ENCODE data around the gene POLD2.

DNA sequence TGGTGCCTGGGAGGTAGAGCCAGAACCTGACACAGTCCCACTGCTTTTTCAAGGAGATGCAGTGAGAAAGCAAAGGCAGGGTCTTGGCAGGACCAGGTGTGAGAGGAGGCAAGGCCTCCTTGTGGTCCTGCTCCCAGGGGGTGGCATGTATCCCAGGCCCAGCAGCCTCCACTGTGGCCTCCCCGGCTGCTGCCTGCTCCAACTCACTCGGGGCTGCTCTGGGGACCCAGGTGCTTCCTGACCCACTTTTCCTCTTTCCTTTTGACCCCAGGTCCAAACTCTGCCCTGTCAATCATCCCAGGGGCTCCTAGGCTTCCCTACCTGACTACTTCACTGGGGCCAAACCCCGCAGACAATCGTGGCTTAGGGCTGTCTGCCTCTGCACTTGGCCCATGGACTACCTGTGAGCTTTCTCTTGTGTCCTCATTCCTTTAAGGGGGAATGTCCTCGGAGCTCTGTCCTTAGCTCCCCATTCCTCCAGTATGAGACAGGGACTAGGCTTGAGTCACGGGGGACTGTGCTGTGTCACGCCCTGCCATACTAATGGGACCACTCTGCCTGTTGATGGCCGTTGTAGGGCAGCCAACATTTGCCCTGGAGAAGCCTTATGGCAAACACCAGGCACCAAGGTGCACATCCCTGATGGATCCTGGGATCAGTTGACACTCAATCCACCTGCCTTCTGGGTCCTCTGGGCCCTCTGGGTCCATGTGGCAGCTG lies 20.3 kb downstream of the POLD2 start:
- TF ChIP-seq CTCF (conservative IDR thresholded peaks at IDR 0.05; ENCODE audit: low read depth, low read length) (no peak), POLR2A (IDR thresholded peaks at IDR 0.05; ENCODE audit: low read depth, low read length) (no peak), MAZ (IDR thresholded peaks at IDR 0.05; ENCODE audit: borderline replicate concordance, low read depth, low read length) (no peak), RAD21 (IDR thresholded peaks at IDR 0.05; ENCODE audit: low read length) (no peak), RFX5 (IDR thresholded peaks at IDR 0.05; ENCODE audit: low read depth, low read length) (no peak), CEBPB (IDR thresholded peaks at IDR 0.05; ENCODE audit: low read depth, low read length) (no peak), MAFK (IDR thresholded peaks at IDR 0.05; ENCODE audit: low read depth, low read length) (no peak)
